PFSK-1 (cell line): ENCODE data around the gene ALPK3.

Source experiments
- FOXP2 ChIP-seq: optimal IDR thresholded peaks from 2 replicates; pipeline ENCODE3; 2011; ENCODE audit warnings: borderline replicate concordance, control low read depth, inconsistent platforms; ENCODE audit not compliant: insufficient read depth; ENCODE audit errors: extremely low read length, extremely low read depth
- POLR2AphosphoS5 ChIP-seq: IDR thresholded peaks from 2 replicates; pipeline ENCODE4 v1.6.1; 2012; ENCODE audit warnings: low read depth, mild to moderate bottlenecking, control low read depth, low read length, moderate library complexity
- SIN3A ChIP-seq: IDR thresholded peaks from 2 replicates; pipeline ENCODE4 v1.6.1; 2012; ENCODE audit warnings: mild to moderate bottlenecking, low read length, moderate library complexity, borderline replicate concordance; ENCODE audit not compliant: insufficient read depth
- TAF1 ChIP-seq: IDR thresholded peaks from 2 replicates; pipeline ENCODE4 v1.6.1; 2012; ENCODE audit warnings: low read length, control low read depth, borderline replicate concordance; ENCODE audit not compliant: insufficient read depth
- TF ChIP-seq, protein P1 (sequence below), 2 experiments: IDR thresholded peaks; 2 replicates each; pipeline versions ENCODE4 v1.6.1 to v1.8.0; 2011 to 2012; ENCODE audit warnings: low read depth in 2 of 2, low read length in 2 of 2, control low read depth in 1 of 2, inconsistent platforms in 1 of 2, mild to moderate bottlenecking in 1 of 2, moderate library complexity in 1 of 2; ENCODE audit not compliant: insufficient read depth in 1 of 2

ALPK3 gene

DNA sequence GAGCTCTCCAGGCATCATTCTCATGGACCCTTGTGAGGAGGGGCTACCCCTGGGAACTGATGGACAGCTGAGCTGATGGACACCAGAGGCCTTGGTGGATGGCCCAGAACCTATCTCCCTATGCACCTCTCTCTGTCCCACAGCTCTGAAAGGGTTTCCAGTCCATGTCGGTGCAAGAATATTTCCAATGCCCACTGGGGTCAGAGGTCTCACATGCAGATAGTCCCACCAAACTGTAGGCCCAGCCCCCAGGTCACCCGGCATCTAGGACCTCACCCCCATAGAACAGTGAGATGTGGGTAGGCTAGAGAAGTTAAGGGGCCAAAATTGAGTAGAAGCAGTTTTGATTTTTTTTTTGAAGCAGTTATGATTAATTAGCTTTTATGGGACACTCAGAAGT lies 2.6 kb downstream of the ALPK3 start:
- no peak for TF ChIP-seq SIN3A
- TF ChIP-seq, protein P1, sequence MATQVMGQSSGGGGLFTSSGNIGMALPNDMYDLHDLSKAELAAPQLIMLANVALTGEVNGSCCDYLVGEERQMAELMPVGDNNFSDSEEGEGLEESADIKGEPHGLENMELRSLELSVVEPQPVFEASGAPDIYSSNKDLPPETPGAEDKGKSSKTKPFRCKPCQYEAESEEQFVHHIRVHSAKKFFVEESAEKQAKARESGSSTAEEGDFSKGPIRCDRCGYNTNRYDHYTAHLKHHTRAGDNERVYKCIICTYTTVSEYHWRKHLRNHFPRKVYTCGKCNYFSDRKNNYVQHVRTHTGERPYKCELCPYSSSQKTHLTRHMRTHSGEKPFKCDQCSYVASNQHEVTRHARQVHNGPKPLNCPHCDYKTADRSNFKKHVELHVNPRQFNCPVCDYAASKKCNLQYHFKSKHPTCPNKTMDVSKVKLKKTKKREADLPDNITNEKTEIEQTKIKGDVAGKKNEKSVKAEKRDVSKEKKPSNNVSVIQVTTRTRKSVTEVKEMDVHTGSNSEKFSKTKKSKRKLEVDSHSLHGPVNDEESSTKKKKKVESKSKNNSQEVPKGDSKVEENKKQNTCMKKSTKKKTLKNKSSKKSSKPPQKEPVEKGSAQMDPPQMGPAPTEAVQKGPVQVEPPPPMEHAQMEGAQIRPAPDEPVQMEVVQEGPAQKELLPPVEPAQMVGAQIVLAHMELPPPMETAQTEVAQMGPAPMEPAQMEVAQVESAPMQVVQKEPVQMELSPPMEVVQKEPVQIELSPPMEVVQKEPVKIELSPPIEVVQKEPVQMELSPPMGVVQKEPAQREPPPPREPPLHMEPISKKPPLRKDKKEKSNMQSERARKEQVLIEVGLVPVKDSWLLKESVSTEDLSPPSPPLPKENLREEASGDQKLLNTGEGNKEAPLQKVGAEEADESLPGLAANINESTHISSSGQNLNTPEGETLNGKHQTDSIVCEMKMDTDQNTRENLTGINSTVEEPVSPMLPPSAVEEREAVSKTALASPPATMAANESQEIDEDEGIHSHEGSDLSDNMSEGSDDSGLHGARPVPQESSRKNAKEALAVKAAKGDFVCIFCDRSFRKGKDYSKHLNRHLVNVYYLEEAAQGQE (IDR thresholded peaks at IDR 0.05; ENCODE audit: insufficient read depth in 1 of 2, low read depth in 2 of 2, low read length in 2 of 2): no peak
- no peak for TF ChIP-seq POLR2AphosphoS5
- TF ChIP-seq FOXP2: no peak
- no peak for TF ChIP-seq TAF1

DNA sequence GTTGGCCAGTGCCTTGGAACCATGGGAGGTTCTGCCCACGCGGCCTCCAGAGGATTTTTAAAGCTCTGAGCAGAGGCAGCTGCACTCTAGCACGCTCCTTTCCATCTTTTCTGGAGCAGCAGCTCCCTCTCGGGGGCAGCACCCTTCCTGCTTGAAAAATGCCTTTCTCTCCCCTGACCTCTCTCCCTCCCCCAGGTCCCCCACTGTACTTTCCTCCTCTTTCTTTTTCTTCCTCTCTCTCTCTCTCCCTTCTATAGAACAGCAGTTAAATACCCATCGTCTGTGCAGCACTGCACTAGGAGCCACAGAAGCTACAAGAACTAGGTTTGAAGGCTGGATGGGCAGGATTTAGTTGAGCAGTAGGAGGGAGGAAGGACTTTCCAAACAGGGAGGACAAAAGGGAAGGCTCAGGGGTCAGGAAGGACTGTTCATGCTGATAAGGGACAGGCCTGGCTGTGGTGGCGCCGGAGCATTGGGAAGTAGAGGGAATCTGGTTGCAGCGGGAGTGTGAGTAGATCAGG lies 4.4 kb downstream of the ALPK3 start:
- no peak for TF ChIP-seq FOXP2

DNA sequence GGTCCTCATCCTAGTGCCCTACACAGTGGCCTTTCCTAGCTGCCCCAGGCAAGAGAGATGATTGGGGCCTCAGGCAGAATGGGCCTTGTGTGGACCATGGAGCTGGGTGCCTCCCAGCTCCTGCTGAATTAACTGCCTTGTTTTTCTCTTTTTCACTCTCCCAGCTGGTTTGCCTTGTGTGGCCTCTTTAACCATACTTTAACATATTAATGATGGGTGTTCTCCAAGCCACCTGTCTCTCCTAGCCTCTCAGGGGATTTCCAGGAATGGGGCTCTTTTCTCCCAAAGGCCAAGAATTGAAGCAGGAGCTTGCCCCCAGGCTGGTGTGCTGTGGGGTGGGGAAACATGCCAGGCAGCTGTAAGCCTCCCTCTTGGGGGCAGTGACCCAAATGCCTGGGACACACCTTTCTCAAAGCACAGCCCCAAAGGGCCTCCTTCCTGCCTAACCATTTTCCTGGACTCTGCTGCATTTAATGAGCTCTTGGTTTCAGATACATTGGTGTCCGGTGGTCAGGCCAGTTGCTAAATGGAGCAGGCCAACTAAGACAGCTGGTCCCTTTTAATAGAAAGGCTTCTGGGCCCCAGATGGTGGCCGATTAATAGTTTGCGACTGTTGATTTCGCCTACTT lies 5.6 kb downstream of the ALPK3 start:
- TF ChIP-seq POLR2AphosphoS5 (no peak), TAF1 (no peak), SIN3A (no peak), FOXP2 (no peak)
- TF ChIP-seq, protein P1 (IDR thresholded peaks at IDR 0.05; ENCODE audit: insufficient read depth in 1 of 2, low read depth in 2 of 2, low read length in 2 of 2): no peak

DNA sequence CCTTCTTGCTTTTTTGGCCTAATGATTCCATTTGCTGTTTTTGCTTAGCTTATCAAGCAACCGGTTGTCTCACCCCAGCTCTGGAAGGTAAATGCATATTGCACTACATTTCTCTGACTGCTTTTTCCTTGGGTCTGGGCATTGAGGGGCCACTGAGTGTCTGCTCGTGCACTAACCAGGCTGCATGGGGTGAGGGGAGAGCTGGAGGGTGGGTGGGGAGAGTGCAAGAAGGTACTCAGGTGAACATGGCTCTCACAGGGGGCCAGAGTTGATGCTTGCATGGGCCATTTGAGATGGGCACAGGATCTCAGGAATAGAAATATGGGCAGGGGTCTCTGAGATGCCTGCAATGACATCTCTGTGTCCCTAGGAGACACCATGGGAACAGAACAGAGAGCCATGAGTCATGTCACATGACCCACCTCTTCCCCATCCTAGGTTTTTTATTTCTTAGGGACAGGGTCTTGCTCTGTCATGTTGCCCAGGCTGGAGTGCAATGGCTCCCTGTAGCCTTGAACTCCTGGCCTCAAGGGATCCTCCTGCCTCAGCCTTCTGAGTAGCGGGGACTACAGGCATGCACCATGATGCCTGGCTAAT lies 6.2 kb downstream of the ALPK3 start:
- TF ChIP-seq FOXP2: no peak
- TF ChIP-seq SIN3A: no peak
- TF ChIP-seq POLR2AphosphoS5: no peak
- TF ChIP-seq, protein P1 (IDR thresholded peaks at IDR 0.05; ENCODE audit: insufficient read depth in 1 of 2, low read depth in 2 of 2, low read length in 2 of 2): no peak
- TF ChIP-seq TAF1: no peak

DNA sequence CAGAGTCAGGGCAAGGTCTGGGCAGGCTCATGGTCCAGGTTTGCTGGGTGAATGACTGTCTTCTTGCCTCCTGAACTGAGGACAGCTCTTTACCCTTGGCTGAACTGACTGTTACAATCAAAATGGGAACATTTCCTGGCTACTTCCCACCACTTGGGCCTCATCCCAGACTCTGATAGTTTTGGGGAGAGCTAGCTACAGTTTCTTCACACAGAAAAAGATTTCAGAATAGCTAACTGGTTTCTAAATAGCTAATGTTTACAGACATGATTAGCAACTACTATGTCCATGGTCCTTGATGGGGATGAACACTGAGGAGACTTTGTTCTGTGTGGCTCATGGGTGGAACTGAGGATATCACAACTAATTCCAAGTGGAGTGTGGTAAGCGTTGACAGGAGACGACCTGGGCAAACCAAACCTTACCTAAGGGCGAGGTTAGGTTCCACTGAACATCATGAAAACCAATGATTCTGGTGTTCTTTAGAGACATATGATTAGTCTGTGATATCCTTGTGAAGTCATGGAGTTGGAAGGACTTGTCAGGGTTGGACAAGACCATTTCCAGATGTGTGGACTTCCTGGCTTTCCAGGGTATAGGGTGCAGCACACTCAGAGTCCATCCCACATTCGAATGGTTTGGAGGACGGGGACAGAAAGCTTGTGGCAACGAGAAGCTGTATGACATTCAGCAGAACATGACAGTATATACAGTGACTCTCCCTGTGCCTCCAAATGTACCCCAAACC lies 7.3 kb downstream of the ALPK3 start:
- no peak for TF ChIP-seq TAF1
- TF ChIP-seq, protein P1 (IDR thresholded peaks at IDR 0.05; ENCODE audit: insufficient read depth in 1 of 2, low read depth in 2 of 2, low read length in 2 of 2): no peak
- TF ChIP-seq POLR2AphosphoS5: no peak
- TF ChIP-seq FOXP2: no peak
